Hepatocyte (in vitro differentiated cells): ENCODE results near the gene SLC12A4. TPM values are rescaled to one million over a fixed set of nuclear protein-coding genes. Genes with fewer than 3 reads are reported as not detected.

Experiments used
- DNase-seq: peaks from one replicate; pipeline ENCODE4 v3.0.0-alpha.2; 2016; ENCODE audit warnings: low spot score
- H2AFZ ChIP-seq: fragments of 200-600 bp; sonication (generic); 2 replicates; pipeline ENCODE4 v1.6.0; 2016; ENCODE audit warnings: antibody characterized with exemption, mild to moderate bottlenecking
- H3K27ac ChIP-seq: fragments of 200-600 bp; sonication (generic); 2 replicates; pipeline ENCODE4 v1.5.1; 2016; ENCODE audit warnings: mild to moderate bottlenecking
- H3K27me3 ChIP-seq: fragments of 200-600 bp; sonication (generic); 2 replicates; pipeline ENCODE4 v1.6.1; 2016
- H3K36me3 ChIP-seq: fragments of 200-600 bp; sonication (generic); replicated peaks from 2 replicates; pipeline ENCODE4 v1.5.1; 2016; ENCODE audit warnings: low read depth; ENCODE audit not compliant: insufficient read depth
- H3K4me1 ChIP-seq: fragments of 200-600 bp; sonication (generic); 2 replicates; pipeline ENCODE4 v1.5.1; 2016; ENCODE audit warnings: mild to moderate bottlenecking, moderate library complexity; ENCODE audit not compliant: insufficient read depth
- H3K4me2 ChIP-seq: fragments of 200-600 bp; sonication (generic); 2 replicates; pipeline ENCODE4 v1.6.0; 2016
- H3K4me3 ChIP-seq: fragments of 200-600 bp; sonication (generic); 2 replicates; pipeline ENCODE4 v1.5.1; 2016; ENCODE audit warnings: mild to moderate bottlenecking
- H3K79me2 ChIP-seq: fragments of 200-600 bp; sonication (generic); 2 replicates; pipeline ENCODE4 v1.6.0; 2017; ENCODE audit warnings: mild to moderate bottlenecking
- H3K9me2 ChIP-seq: fragments of 200-600 bp; sonication (generic); replicated peaks from 2 replicates; pipeline ENCODE4 v1.6.0; 2017; ENCODE audit warnings: mild to moderate bottlenecking; ENCODE audit not compliant: insufficient read depth
- H3K9me3 ChIP-seq: fragments of 200-600 bp; sonication (generic); 2 replicates; pipeline ENCODE4 v1.5.1; 2016; ENCODE audit warnings: low read depth, mild to moderate bottlenecking
- H4K20me1 ChIP-seq: fragments of 200-600 bp; sonication (generic); 2 replicates; pipeline ENCODE4 v1.6.0; 2016; ENCODE audit warnings: mild to moderate bottlenecking; ENCODE audit not compliant: insufficient read depth, poor library complexity, severe bottlenecking
- EZH2 ChIP-seq: fragments of 200-600 bp; sonication (generic); IDR thresholded peaks from 2 replicates; pipeline ENCODE4 v1.6.1; 2016; ENCODE audit warnings: antibody characterized with exemption, mild to moderate bottlenecking, borderline replicate concordance
- EZH2phosphoT487 ChIP-seq: fragments of 200-600 bp; sonication (generic); IDR thresholded peaks from one replicate; pipeline ENCODE4 v1.6.1; 2018; ENCODE audit warnings: antibody characterized with exemption, mild to moderate bottlenecking, low read depth, moderate library complexity; ENCODE audit not compliant: unreplicated experiment, severe bottlenecking
- WGBS: methylation state at CpG from one replicate; pipeline ENCODE4 v1.1.6; 2016; ENCODE audit warnings: low lambda C conversion rate; ENCODE audit errors: missing lambda C conversion rate; 5-methylcytosine and 5-hydroxymethylcytosine counted together
- polyA plus RNA-seq: library from polyadenylated mRNA; unstranded; fragments of >200 nt; fragmentation: Nextera tagmentation; extraction: Ambion mirVana; gene quantifications from 2 replicates; pipeline ENCODE4 v1.2.1, GENCODE V29; 2016
- total RNA-seq: library from RNA; depleted of rRNA; stranded (reverse); fragments of >200 nt; gene quantifications from 2 replicates; pipeline ENCODE4 v1.2.3, GENCODE V29; 2014
- TF ChIP-seq, protein P1 (sequence below): fragments of 200-600 bp; sonication (generic); IDR thresholded peaks from 2 replicates; pipeline ENCODE4 v1.5.1; 2016; ENCODE audit warnings: antibody characterized with exemption, mild to moderate bottlenecking; ENCODE audit not compliant: poor library complexity

SLC12A4 gene
- total and polyA plus RNA-seq, 2 experiments from 2014 or later = 55.2 to 63.9 TPM

- Histone ChIP-seq H3K79me2 (no peaks in the 10 kb centered on the region), H3K4me3 (no peak overlapping the region), H3K4me2 (no peak overlapping the region), H3K27ac (no peak overlapping the region), H4K20me1 (no peaks in the 10 kb centered on the region), H3K36me3 (no peaks in the 10 kb centered on the region), H3K9me3 (no peaks in the 10 kb centered on the region), H2AFZ (no peak overlapping the region), H3K27me3 (no peaks in the 10 kb centered on the region), H3K4me1 (no peaks in the 10 kb centered on the region), H3K9me2 (no peaks in the 10 kb centered on the region)
- DNase-seq = no peak
- 92% methylated on average over 12 of the region's 12 CpGs for WGBS
- no peak for TF ChIP-seq EZH2
- TF ChIP-seq EZH2phosphoT487 = no peak
- TF ChIP-seq, protein P1, sequence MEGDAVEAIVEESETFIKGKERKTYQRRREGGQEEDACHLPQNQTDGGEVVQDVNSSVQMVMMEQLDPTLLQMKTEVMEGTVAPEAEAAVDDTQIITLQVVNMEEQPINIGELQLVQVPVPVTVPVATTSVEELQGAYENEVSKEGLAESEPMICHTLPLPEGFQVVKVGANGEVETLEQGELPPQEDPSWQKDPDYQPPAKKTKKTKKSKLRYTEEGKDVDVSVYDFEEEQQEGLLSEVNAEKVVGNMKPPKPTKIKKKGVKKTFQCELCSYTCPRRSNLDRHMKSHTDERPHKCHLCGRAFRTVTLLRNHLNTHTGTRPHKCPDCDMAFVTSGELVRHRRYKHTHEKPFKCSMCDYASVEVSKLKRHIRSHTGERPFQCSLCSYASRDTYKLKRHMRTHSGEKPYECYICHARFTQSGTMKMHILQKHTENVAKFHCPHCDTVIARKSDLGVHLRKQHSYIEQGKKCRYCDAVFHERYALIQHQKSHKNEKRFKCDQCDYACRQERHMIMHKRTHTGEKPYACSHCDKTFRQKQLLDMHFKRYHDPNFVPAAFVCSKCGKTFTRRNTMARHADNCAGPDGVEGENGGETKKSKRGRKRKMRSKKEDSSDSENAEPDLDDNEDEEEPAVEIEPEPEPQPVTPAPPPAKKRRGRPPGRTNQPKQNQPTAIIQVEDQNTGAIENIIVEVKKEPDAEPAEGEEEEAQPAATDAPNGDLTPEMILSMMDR = no peak
These were observed 17.0 kb downstream of the SLC12A4 start for GRCh38 chr16:67951485-67951884.

DNA sequence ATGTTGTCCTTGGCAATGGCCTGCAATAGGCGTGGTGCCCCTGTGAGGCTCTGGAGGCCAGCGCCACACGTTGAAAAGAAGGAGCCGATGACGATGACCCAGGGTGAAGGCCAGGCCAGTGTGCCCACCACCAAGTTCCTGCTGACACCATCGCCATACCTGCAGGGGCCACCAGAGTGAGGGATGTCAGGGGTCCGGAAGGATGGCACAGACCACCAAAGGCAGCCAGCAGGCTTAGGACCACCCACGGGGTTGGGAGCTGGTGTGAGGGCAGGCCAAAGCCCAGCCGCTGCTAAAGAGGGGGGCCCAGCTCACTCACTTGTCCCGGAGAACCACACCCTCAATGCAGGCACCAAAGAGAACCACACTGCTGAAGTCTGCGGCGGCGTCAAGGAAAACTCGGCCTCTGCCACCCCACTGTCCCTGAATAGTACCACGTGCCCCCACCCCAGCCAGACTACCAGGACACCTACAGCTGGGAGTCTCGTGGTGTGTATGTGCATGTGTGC is 18.0 kb downstream of the SLC12A4 start:
- Histone ChIP-seq H3K36me3 (no peaks in the 10 kb centered on the region), H3K4me1 (no peaks in the 10 kb centered on the region), H3K4me3 (no peak overlapping the region), H3K27ac (no peak overlapping the region), H3K9me3 (no peaks in the 10 kb centered on the region), H3K9me2 (no peaks in the 10 kb centered on the region), H2AFZ (no peak overlapping the region), H3K4me2 (no peak overlapping the region), H3K27me3 (no peaks in the 10 kb centered on the region), H4K20me1 (no peaks in the 10 kb centered on the region), H3K79me2 (no peaks in the 10 kb centered on the region)
- no peak for DNase-seq
- TF ChIP-seq, protein P1 = no peak
- no peak for TF ChIP-seq EZH2
- TF ChIP-seq EZH2phosphoT487 = no peak
- 97% methylated on average over 16 of the region's 16 CpGs for WGBS

DNA sequence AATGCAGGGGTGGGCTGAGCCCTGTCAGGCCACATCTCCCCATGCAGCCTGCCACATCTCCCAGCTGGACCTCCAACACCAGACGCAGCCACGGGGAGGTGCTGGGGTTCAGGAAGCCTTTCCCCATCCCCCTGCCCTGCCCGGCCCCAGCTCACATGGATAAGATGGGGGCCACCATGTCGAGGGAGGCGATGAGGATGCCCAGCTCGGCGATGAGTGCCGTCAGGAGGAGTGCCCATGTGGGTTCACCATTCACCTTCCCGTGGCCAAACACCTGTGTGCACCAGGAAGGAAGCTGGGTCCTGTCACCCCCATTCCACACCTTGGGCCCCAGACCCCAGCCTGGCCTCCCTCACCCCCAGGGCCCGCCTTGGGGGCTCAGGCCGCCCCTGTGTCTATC is 18.8 kb downstream of the SLC12A4 start:
- Histone ChIP-seq H3K36me3 (no peaks in the 10 kb centered on the region), H4K20me1 (no peaks in the 10 kb centered on the region), H3K4me2 (no peak overlapping the region), H3K79me2 (no peaks in the 10 kb centered on the region), H3K27ac (no peak overlapping the region), H3K4me1 (no peaks in the 10 kb centered on the region), H2AFZ (no peak overlapping the region), H3K9me2 (no peaks in the 10 kb centered on the region), H3K9me3 (no peaks in the 10 kb centered on the region), H3K27me3 (no peaks in the 10 kb centered on the region), H3K4me3 (no peak overlapping the region)
- 97% methylated on average over 11 of the region's 11 CpGs for WGBS
- TF ChIP-seq EZH2 (no peak), EZH2phosphoT487 (no peak)
- TF ChIP-seq, protein P1 = no peak
- DNase-seq = no peak

DNA sequence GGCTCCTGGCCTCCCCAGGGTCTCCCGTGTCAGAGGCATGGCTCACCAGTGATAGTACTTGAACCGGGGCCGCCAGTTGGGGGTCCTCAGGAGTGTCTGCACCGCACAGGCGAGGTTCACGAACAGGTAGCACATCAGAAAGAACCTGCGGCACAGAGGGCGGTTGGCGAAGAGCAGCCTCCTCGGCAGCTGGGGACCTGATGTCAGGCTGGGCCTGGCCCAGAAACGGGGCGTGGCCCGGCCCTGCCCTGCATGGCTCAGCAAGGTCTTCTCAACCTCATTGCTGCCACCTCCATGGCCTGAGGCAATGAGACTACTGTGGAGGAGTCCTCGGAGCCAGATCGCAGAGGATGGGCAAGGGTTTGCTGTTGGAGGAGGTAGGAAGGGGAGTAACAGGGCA is 20.4 kb downstream of the SLC12A4 start:
- no peak for DNase-seq
- Histone ChIP-seq H3K27me3 (no peaks in the 10 kb centered on the region), H3K79me2 (no peaks in the 10 kb centered on the region), H3K4me2 (no peak overlapping the region), H3K4me3 (no peak overlapping the region), H3K4me1 (no peaks in the 10 kb centered on the region), H3K9me3 (no peaks in the 10 kb centered on the region), H4K20me1 (no peaks in the 10 kb centered on the region), H2AFZ (no peak overlapping the region), H3K9me2 (no peaks in the 10 kb centered on the region), H3K36me3 (no peaks in the 10 kb centered on the region), H3K27ac (no peak overlapping the region)
- TF ChIP-seq, protein P1 = no peak
- no peak for TF ChIP-seq EZH2
- TF ChIP-seq EZH2phosphoT487 = no peak
- WGBS = 98% methylated on average over 15 of the region's 15 CpGs
